Kidney glomerular epithelial cell (primary cell): ENCODE measurements around the gene PCGF2.

Experiments used
- DNase-seq: peaks from one replicate; lab custom pipeline; 2025; lab: John Stamatoyannopoulos, UW

Gene PCGF2

GRCh38 chr17:38719289-38719942 lies 28.7 kb downstream of the PCGF2 start:
- DNase-seq: no peak

- DNase-seq: no peak
Measured at GRCh38 chr17:38717139-38717745, 30.9 kb downstream of the PCGF2 start.

- DNase-seq: no peak
Measured at GRCh38 chr17:38716368-38717005, 31.6 kb downstream of the PCGF2 start.

GRCh38 chr17:38715216-38715943 lies 32.8 kb downstream of the PCGF2 start:
- no peak for DNase-seq

GRCh38 chr17:38713456-38714075 lies 34.6 kb downstream of the PCGF2 start:
- DNase-seq: no peak

GRCh38 chr17:38712593-38712992 lies 35.5 kb downstream of the PCGF2 start:
- no peak for DNase-seq

- DNase-seq: no peak
Measured at GRCh38 chr17:38711792-38712571, 36.2 kb downstream of the PCGF2 start.

- DNase-seq: no peak
Measured at GRCh38 chr17:38710985-38711384, 37.2 kb downstream of the PCGF2 start.

- no peak for DNase-seq
Measured at GRCh38 chr17:38710604-38710962, 37.6 kb downstream of the PCGF2 start.

GRCh38 chr17:38709864-38710603 lies 38.1 kb downstream of the PCGF2 start:
- DNase-seq: no peak

GRCh38 chr17:38709104-38709820 lies 38.9 kb downstream of the PCGF2 start:
- no peak for DNase-seq

GRCh38 chr17:38707678-38708351 lies 40.3 kb downstream of the PCGF2 start:
- DNase-seq: no peak

- DNase-seq: no peak
Measured at GRCh38 chr17:38706505-38707216, 41.5 kb downstream of the PCGF2 start.

GRCh38 chr17:38705803-38706504 lies 42.2 kb downstream of the PCGF2 start:
- peak; percentile 29 for DNase-seq

GRCh38 chr17:38705523-38705802 lies 42.7 kb downstream of the PCGF2 start:
- no peak for DNase-seq

GRCh38 chr17:38704606-38705522 lies 43.3 kb downstream of the PCGF2 start, which contains the start of gene MLLT6:
Gene MLLT6 (plus strand): TSS chr17:38705273. CDS start chr17:38705633, 360 bp downstream.
- peak; percentile 36 for DNase-seq
